SH-SY5Y (cell line): ENCODE data around the gene UST.

Experiments used
- GATA2 ChIP-seq: IDR thresholded peaks from 2 replicates; pipeline ENCODE4 v1.6.1; 2011; ENCODE audit warnings: mild to moderate bottlenecking, low read depth, low read length
- GATA3 ChIP-seq: IDR thresholded peaks from 2 replicates; pipeline ENCODE4 v1.6.1; 2011; ENCODE audit warnings: low read depth, mild to moderate bottlenecking, low read length, moderate library complexity

DNA sequence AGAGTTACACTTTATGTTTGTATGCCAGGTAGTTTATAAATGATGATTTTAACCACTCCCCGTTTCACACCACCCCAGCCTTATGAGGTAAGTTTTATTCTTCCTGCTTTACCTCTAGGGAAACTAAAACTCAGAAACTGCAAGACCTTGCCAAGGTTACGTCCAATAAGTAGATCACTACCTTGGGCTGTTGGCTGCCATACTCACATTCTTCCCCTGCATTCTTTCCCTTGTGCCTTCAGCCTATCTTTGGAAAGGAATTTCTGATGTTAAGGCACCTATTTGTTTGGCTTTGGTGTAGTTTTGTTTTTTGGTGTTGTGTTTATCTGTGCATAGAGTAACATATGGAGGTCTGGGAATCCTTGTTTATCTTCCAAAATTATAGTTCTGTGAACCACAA, 122.1 kb downstream of the UST start:
- TF ChIP-seq GATA3 (no peak), GATA2 (no peak)
